B cell (primary cell): ENCODE data around the gene PCDHA7. TPM values are rescaled to one million over a fixed set of nuclear protein-coding genes. Genes with fewer than 3 reads are reported as not detected.

Experiments used
- ATAC-seq: fragments of 200-7000 bp; cut with Tn5 transposase; one replicate; pipeline ENCODE4 v1.10.0; 2021; ENCODE audit warnings: low read depth, mild to moderate bottlenecking, moderate number of reproducible peaks, moderate library complexity
- CTCF ChIA-PET: fragments of 350-600 bp; sonication (Branson Sonifier 250); formaldehyde crosslinking; loops from one replicate; lab custom pipeline; 2021; ENCODE audit warnings: antibody characterized with exemption, inconsistent platforms; lab: Charles Lee
- POLR2A ChIA-PET: fragments of 350-600 bp; sonication (Branson Sonifier 250); formaldehyde crosslinking; loops from one replicate; lab custom pipeline; 2021; ENCODE audit warnings: antibody characterized with exemption; lab: Charles Lee
- DNase-seq: peaks from one replicate; pipeline ENCODE4 v3.0.0; 2013
- H2AFZ ChIP-seq: 2 replicates; pipeline ENCODE4 v1.6.1; 2012; ENCODE audit warnings: mild to moderate bottlenecking, low read depth, low read length; ENCODE audit not compliant: insufficient read depth, poor library complexity, severe bottlenecking
- H3K27ac ChIP-seq, 2 donors: 1 replicate in 1 of 2; 2 replicates in 1 of 2; pipeline ENCODE4 v1.5.1; 2012 to 2013; ENCODE audit warnings: low read length in 2 of 2, mild to moderate bottlenecking in 2 of 2, moderate library complexity in 1 of 2
- H3K27me3 ChIP-seq, 4 experiments: fragments of 200-600 bp in 1 of 4; sonication (generic) in 1 of 4; replicated peaks in 1 of 4; 1 replicate in 2 of 4; 2 replicates in 2 of 4; pipeline versions ENCODE4 v1.6.1 to v1.7.0; 2013 to 2016; ENCODE audit warnings: low read length in 3 of 4, mild to moderate bottlenecking in 2 of 4, mixed read lengths in 1 of 4, moderate library complexity in 1 of 4; ENCODE audit not compliant: insufficient read depth in 4 of 4, control insufficient read depth in 3 of 4; ENCODE audit errors: control extremely low read depth in 1 of 4
- H3K36me3 ChIP-seq, 2 experiments: replicated peaks in 1 of 2; 1 replicate in 1 of 2; 2 replicates in 1 of 2; pipeline versions ENCODE4 v1.6.1 to v1.7.1; 2013; ENCODE audit warnings: low read length in 1 of 2; ENCODE audit not compliant: insufficient read depth in 2 of 2, control insufficient read depth in 1 of 2; ENCODE audit errors: control extremely low read depth in 1 of 2, extremely low read depth in 1 of 2
- H3K4me1 ChIP-seq, 2 donors: fragments of 200-600 bp in 1 of 2; sonication (generic) in 1 of 2; 1 replicate in 1 of 2; 2 replicates in 1 of 2; pipeline versions ENCODE4 v1.5.1 to v1.6.1; 2013 to 2017; ENCODE audit warnings: low read length in 2 of 2; ENCODE audit not compliant: control insufficient read depth in 2 of 2, insufficient read depth in 2 of 2
- H3K4me2 ChIP-seq: replicated peaks from 2 replicates; pipeline ENCODE3; 2012; ENCODE audit warnings: mild to moderate bottlenecking, low read depth, low read length; ENCODE audit not compliant: poor library complexity, severe bottlenecking
- H3K4me3 ChIP-seq, 5 experiments: fragments of 200-600 bp in 1 of 5; sonication (generic) in 1 of 5; 1 replicate in 3 of 5; 2 replicates in 2 of 5; pipeline versions ENCODE4 v1.5.1 to v1.7.0; 2011 to 2016; ENCODE audit warnings: low read length in 4 of 5, mild to moderate bottlenecking in 4 of 5, low read depth in 2 of 5, control low read depth in 1 of 5, moderate library complexity in 1 of 5; ENCODE audit not compliant: insufficient read depth in 1 of 5; ENCODE audit errors: control extremely low read depth in 1 of 5, extremely low read depth in 1 of 5
- H3K79me2 ChIP-seq: fragments of 200-600 bp; sonication (generic); one replicate; pipeline ENCODE4 v1.6.0; 2016; ENCODE audit warnings: low read length; ENCODE audit not compliant: control insufficient read depth, insufficient read depth
- H3K9ac ChIP-seq: fragments of 200-600 bp; sonication (generic); 2 replicates; pipeline ENCODE4 v1.6.1; 2017; ENCODE audit warnings: mild to moderate bottlenecking, low read length, moderate library complexity
- H3K9me3 ChIP-seq, 3 donors: one replicate each; pipeline versions ENCODE4 v1.6.1 to v1.7.1; 2013; ENCODE audit warnings: low read length in 2 of 3; ENCODE audit not compliant: control insufficient read depth in 2 of 3, insufficient read depth in 1 of 3; ENCODE audit errors: control extremely low read depth in 1 of 3
- H4K20me1 ChIP-seq: 2 replicates; pipeline ENCODE4 v1.6.0; 2012; ENCODE audit warnings: mild to moderate bottlenecking, low read length; ENCODE audit not compliant: insufficient read depth, control insufficient read depth, poor library complexity, severe bottlenecking
- H3K27ac Mint-ChIP-seq: one replicate; pipeline ENCODE4 v1.8.0; 2021; ENCODE audit warnings: mixed read lengths
- H3K27me3 Mint-ChIP-seq: one replicate; pipeline ENCODE4 v1.8.0; 2021; ENCODE audit warnings: mixed read lengths
- H3K4me1 Mint-ChIP-seq: one replicate; pipeline ENCODE4 v1.8.0; 2021; ENCODE audit warnings: mixed read lengths
- H3K4me3 Mint-ChIP-seq: one replicate; pipeline ENCODE4 v1.8.0; 2021; ENCODE audit warnings: mixed read lengths
- H3K9me3 Mint-ChIP-seq: one replicate; pipeline ENCODE4 v1.8.0; 2022; ENCODE audit warnings: mixed read lengths; ENCODE audit not compliant: insufficient read depth
- CTCF ChIP-seq: fragments of 200-600 bp; IDR thresholded peaks from one replicate; pipeline ENCODE4 v1.8.0; 2022; ENCODE audit warnings: antibody characterized with exemption, mild to moderate bottlenecking
- EZH2 ChIP-seq: IDR thresholded peaks from 2 replicates; pipeline ENCODE4 v1.6.1; 2012; ENCODE audit warnings: borderline replicate concordance, low read depth, mild to moderate bottlenecking, moderate library complexity, low read length; ENCODE audit not compliant: insufficient read depth, poor library complexity, severe bottlenecking
- WGBS: methylation state at CpG from one replicate; pipeline ENCODE4 v1.1.5; 2013; ENCODE audit warnings: missing lambda C conversion rate; ENCODE audit not compliant: insufficient coverage; 5-methylcytosine and 5-hydroxymethylcytosine counted together
- intact Hi-C: fragments of 100-400 bp; cut with micrococcal nuclease; formaldehyde crosslinking; loops from one replicate; pipeline ENCODE4 v1.10.0; 2022
- polyA plus RNA-seq: library from polyadenylated mRNA; depleted of rRNA; stranded (reverse); fragments of >200 nt; gene quantifications from 2 replicates; pipeline ENCODE4 v1.2.3, GENCODE V29; 2012
- total RNA-seq, 2 donors: library from RNA; stranded (reverse); fragments of 120-200 nt in 1 of 2; gene quantifications; 1 replicate in 1 of 2; 2 replicates in 1 of 2; pipeline versions ENCODE4 v1.2.3 to v1.2.4, GENCODE V29; 2013 to 2022

The PCDHA7 gene
- total and polyA plus RNA-seq, 2 donors (not counting 1 experiment from before 2014, with no cell fraction given) = 0.03 TPM; not detected in 1

GRCh38 chr5:140791089-140791488, 43.0 kb upstream of the PCDHA7 start:
- H3K9me3 Mint-ChIP-seq = peaks cover 15% of the 10 kb centered on the region
- Histone ChIP-seq H2AFZ (no peak overlapping the region), H3K36me3 (no peaks in the 10 kb centered on the region), H3K9ac (no peak overlapping the region), H3K27me3 (peaks cover 0 to 33% (median 14%) of the 10 kb centered on the region in 4 experiments), H3K4me2 (no peak overlapping the region), H3K4me1 (no peaks in the 10 kb centered on the region), H3K27ac (no peak overlapping the region), H3K79me2 (no peaks in the 10 kb centered on the region), H4K20me1 (no peaks in the 10 kb centered on the region), H3K9me3 (peaks cover 6 to 46% (median 42%) of the 10 kb centered on the region in 3 donors), H3K4me3 (no peak overlapping the region)
- ChIA-PET CTCF (no interaction called here), POLR2A (no interaction called here)
- H3K27me3 Mint-ChIP-seq = peaks cover 22% of the 10 kb centered on the region
- no peaks in the 10 kb centered on the region for H3K4me1 Mint-ChIP-seq
- no peak overlapping the region for H3K27ac Mint-ChIP-seq
- H3K4me3 Mint-ChIP-seq = no peak overlapping the region
- WGBS = no CpG with 5 or more reads among the region's 2 CpGs
- DNase-seq (no peak), ATAC-seq (no peak)
- TF ChIP-seq EZH2 = no peak
- TF ChIP-seq CTCF = no peak
- intact Hi-C loops = no loop called here

- peaks cover 11% of the 10 kb centered on the region for H3K9me3 Mint-ChIP-seq
- H3K4me1 Mint-ChIP-seq = no peaks in the 10 kb centered on the region
- ChIA-PET CTCF (no interaction called here), POLR2A (no interaction called here)
- peaks cover 19% of the 10 kb centered on the region for H3K27me3 Mint-ChIP-seq
- H3K27ac Mint-ChIP-seq = no peak within 1 kb of the TSS
- H3K4me2 ChIP-seq = no peak within 1 kb of the TSS
- H4K20me1 ChIP-seq = no peaks in the 10 kb centered on the region
- H3K27me3 ChIP-seq = peaks cover 0 to 26% (median 10%) of the 10 kb centered on the region in 4 experiments
- DNase-seq (no peak), ATAC-seq (no peak)
- no peaks in the 10 kb centered on the region for H3K36me3 ChIP-seq
- no peak within 1 kb of the TSS for H2AFZ ChIP-seq
- H3K79me2 ChIP-seq = no peaks in the 10 kb centered on the region
- no peak within 1 kb of the TSS for H3K4me3 Mint-ChIP-seq
- no peak within 1 kb of the TSS for H3K9ac ChIP-seq
- no peak within 1 kb of the TSS for H3K27ac ChIP-seq
- WGBS = 36% methylated on average over 24 of the region's 27 CpGs
- H3K4me1 ChIP-seq = no peaks in the 10 kb centered on the region
- no peak for TF ChIP-seq EZH2
- no peak for TF ChIP-seq CTCF
- intact Hi-C loops = no loop called here
- H3K4me3 ChIP-seq = no peak within 1 kb of the TSS
- H3K9me3 ChIP-seq = peaks cover 6 to 31% (median 28%) of the 10 kb centered on the region in 3 donors
Measured at GRCh38 chr5:140794595-140795258, 39.3 kb upstream of the PCDHA7 start, which contains the start of gene PCDHA2. Gene PCDHA2, plus strand, starts transcription at chr5:140794852.
